ENCODE measurements around the gene HNRNPF. TPM values are rescaled to one million over a fixed set of nuclear protein-coding genes. Genes with fewer than 3 reads are reported as not detected.
A peak's percentile ranks its signal among the peaks of the same experiment; 100 is the strongest.
"Not testable (repeated sequence)": the region's sequence is repeated elsewhere in the genome, so short reads cannot be mapped to it uniquely, and the experiment has no call there.

The HNRNPF gene
- total and polyA plus RNA-seq, 5 donors from 2014 or later = 143 to 350 (median 316) TPM

DNA sequence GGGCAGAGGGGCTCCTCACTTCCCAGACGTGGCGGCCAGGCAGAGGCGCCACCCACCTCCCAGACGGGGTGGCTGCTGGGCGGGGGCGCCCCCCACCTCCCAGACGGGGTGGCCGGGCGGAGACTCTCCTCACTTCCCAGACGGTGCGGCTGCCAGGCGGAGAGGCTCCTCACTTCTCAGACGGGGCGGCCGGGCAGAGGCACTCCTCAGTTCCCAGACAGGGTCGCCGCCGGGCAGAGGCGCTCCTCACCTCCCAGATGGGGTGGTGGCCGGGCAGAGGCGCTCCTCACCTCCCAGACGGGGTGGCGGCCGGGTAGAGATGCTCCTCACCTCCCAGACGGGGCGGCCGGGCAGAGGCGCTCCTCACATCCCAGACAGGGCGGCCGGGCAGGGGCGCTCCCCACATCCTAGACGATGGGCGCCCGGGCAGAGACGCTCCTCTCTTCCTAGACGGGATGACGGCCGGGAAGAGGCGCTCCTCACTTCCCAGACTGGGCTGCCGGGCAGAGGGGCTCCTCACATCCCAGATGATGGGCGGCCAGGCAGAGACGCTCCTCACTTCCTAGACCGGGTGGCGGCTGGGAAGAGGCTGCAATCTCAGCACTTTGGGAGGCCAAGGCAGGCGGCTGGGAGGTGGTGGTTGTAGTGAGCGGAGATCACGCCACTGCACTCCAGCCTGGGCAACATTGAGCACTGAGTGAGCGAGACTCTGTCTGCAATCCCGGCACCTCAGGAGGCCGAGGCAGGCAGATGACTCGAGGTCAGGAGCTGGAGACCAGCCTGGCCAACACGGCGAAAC, 37.4 kb upstream of the HNRNPF start:
- H3K4me3 Mint-ChIP-seq, H3K9me3 Mint-ChIP-seq: not testable (repeated sequence)

DNA sequence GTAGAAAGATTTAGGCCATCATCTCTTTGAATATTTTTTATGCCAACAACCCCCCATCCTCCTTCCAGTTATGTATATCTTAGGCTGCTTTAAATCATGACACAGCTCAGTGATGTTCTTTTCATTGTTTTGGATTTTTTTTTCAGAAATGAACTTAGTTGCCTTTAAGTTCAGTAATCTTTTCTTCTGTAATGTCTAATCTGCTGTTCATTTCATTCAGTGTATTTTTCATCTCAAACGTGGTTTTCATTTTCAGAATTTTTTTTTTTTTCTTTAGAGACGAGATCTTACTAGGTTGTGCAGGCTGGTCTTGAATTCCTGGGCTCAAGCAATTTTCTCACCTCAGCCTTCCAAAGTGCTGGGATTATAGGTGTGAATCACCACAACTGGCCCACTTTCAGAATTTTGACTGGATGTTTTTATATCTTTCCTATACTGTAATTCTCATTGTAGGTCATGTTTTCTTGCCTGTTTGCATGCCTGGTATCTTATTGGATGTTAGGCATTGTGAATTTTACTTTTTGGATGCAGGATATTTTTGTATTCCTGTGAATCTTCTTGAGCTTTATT, 36.0 kb upstream of the HNRNPF start:
- H3K27me3 ChIP-seq (ENCODE audit: control insufficient read depth, insufficient read depth, low read length) = no peaks in the 10 kb centered on the region
- Mint-ChIP-seq H3K4me3 (peak overlapping the region in 1 of 4 donors; percentile 38), H3K9me3 (peaks cover 0 to 6% (median 0%) of the 10 kb centered on the region in 7 donors), H3K4me1 (peaks cover 0 to 6% (median 0%) of the 10 kb centered on the region in 4 donors), H3K36me3 (peaks cover 7% of the 10 kb centered on the region), H3K27ac (no peak overlapping the region), H3K27me3 (no peaks in the 10 kb centered on the region)
- H3K4me1 ChIP-seq (ENCODE audit: control insufficient read depth, insufficient read depth, low read length, poor library complexity, severe bottlenecking) = no peaks in the 10 kb centered on the region
- H3K27ac ChIP-seq (ENCODE audit: insufficient read depth, low read length, poor library complexity, severe bottlenecking) = no peak overlapping the region
- no peaks in the 10 kb centered on the region for H3K9me3 ChIP-seq (ENCODE audit: control insufficient read depth in 2 of 2, low read length in 2 of 2)
- H3K4me3 ChIP-seq (ENCODE audit: low read depth, low read length) = no peak overlapping the region
- DNase-seq = no peak
- no peak for ATAC-seq (ENCODE audit: low read depth in 2 of 2)
- H3K36me3 ChIP-seq (ENCODE audit: control insufficient read depth, insufficient read depth, low read length) = no peaks in the 10 kb centered on the region

More for the DNA sequence above, 37.4 kb upstream of the HNRNPF start:
- H3K4me1 ChIP-seq (ENCODE audit: control insufficient read depth, insufficient read depth, low read length, poor library complexity, severe bottlenecking); H3K4me1 Mint-ChIP-seq; H3K36me3 ChIP-seq (ENCODE audit: control insufficient read depth, insufficient read depth, low read length); H3K27me3 Mint-ChIP-seq; H3K27ac ChIP-seq (ENCODE audit: insufficient read depth, low read length, poor library complexity, severe bottlenecking); DNase-seq; ATAC-seq (ENCODE audit: low read depth in 2 of 2); H3K9me3 ChIP-seq (ENCODE audit: control insufficient read depth in 2 of 2, low read length in 2 of 2); H3K27me3 ChIP-seq (ENCODE audit: control insufficient read depth, insufficient read depth, low read length); H3K4me3 ChIP-seq (ENCODE audit: low read depth, low read length); H3K36me3 Mint-ChIP-seq: not testable (repeated sequence)
- peak overlapping the region in 1 of 3 donors; percentile 20 for H3K27ac Mint-ChIP-seq

DNA sequence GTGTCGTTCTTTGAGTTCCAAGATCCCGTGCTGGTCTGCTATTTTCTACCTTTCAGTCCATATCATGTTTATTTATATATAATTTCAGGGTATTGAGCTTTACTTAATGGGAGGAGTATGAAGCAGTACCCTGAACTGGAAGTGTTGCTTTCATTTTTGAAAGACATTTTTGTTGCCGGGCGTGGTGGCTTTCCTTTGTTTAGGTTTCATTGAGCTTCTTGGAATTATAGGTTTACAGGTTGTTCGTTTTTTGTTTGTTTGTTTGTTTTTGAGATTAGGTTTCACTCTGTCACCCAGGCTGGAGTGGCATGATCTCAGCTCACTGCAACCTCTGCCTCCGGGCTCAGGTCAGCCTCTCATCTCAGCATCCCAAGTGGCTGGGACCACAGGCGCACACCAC, 35.3 kb upstream of the HNRNPF start:
- Mint-ChIP-seq H3K27ac (no peak overlapping the region), H3K4me3 (no peak overlapping the region), H3K4me1 (peaks cover 0 to 12% (median 0%) of the 10 kb centered on the region in 4 donors)

DNA sequence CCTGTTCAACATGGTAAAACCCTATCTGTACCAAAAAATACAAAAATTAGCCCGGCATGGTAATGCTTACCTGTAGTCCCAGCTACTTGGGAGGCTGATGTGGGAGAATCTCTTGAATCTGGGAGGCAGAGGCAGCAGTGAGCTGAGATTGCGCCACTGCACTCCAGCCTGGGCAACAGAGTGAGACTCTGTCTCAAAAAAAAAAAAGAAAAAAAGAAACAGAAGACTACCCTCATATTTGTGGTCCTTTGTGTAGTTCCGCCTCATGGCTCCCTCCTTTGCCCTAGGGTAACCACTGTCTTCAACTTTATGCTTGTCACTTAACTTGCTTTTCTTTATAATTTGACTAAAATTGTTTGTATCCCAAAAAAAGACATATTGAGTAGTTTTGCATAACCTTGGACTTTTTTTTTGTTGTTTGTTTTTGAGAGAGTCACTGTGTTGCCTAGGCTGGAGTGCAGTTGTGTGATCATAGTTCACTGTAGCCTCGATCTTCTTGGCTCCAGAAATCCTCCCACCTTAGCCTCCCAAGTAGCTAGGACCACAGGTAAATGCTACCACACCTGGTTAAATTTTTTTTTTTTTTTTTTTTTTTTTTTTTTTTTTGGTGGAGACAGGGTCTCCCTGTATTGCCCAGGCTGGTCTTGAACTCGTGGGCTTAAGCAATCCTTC, 31.6 kb upstream of the HNRNPF start:
- H3K4me3 Mint-ChIP-seq = no peak overlapping the region
- no peak for DNase-seq
- Histone ChIP-seq H3K36me3 (ENCODE audit: control insufficient read depth, insufficient read depth, low read length) (no peaks in the 10 kb centered on the region), H3K27ac (ENCODE audit: insufficient read depth, low read length, poor library complexity, severe bottlenecking) (no peak overlapping the region), H3K4me1 (ENCODE audit: control insufficient read depth, insufficient read depth, low read length, poor library complexity, severe bottlenecking) (peaks cover 14% of the 10 kb centered on the region), H3K9me3 (ENCODE audit: control insufficient read depth in 2 of 2, low read length in 2 of 2) (no peaks in the 10 kb centered on the region), H3K27me3 (ENCODE audit: control insufficient read depth, insufficient read depth, low read length) (no peaks in the 10 kb centered on the region), H3K4me3 (ENCODE audit: low read depth, low read length) (no peak overlapping the region)
- peaks cover 8 to 21% (median 11%) of the 10 kb centered on the region in 4 donors for H3K4me1 Mint-ChIP-seq
- no peaks in the 10 kb centered on the region for H3K27me3 Mint-ChIP-seq
- H3K36me3 Mint-ChIP-seq = peaks cover 3% of the 10 kb centered on the region
- no peak overlapping the region for H3K27ac Mint-ChIP-seq
- H3K9me3 Mint-ChIP-seq = peaks cover 0 to 6% (median 0%) of the 10 kb centered on the region in 7 donors
- ATAC-seq (ENCODE audit: low read depth in 2 of 2) = no peak

More for the DNA sequence above, 35.3 kb upstream of the HNRNPF start:
- Histone ChIP-seq H3K4me3 (ENCODE audit: low read depth, low read length) (no peak overlapping the region), H3K4me1 (ENCODE audit: control insufficient read depth, insufficient read depth, low read length, poor library complexity, severe bottlenecking) (no peaks in the 10 kb centered on the region), H3K36me3 (ENCODE audit: control insufficient read depth, insufficient read depth, low read length) (no peaks in the 10 kb centered on the region), H3K27ac (ENCODE audit: insufficient read depth, low read length, poor library complexity, severe bottlenecking) (no peak overlapping the region), H3K9me3 (ENCODE audit: control insufficient read depth in 2 of 2, low read length in 2 of 2) (no peaks in the 10 kb centered on the region), H3K27me3 (ENCODE audit: control insufficient read depth, insufficient read depth, low read length) (no peaks in the 10 kb centered on the region)
- Mint-ChIP-seq H3K27me3 (no peaks in the 10 kb centered on the region), H3K36me3 (peaks cover 7% of the 10 kb centered on the region), H3K9me3 (peaks cover 0 to 6% (median 0%) of the 10 kb centered on the region in 7 donors)
- DNase-seq (peak in 1 of 3 donors; percentile 40), ATAC-seq (ENCODE audit: low read depth in 2 of 2) (no peak)

DNA sequence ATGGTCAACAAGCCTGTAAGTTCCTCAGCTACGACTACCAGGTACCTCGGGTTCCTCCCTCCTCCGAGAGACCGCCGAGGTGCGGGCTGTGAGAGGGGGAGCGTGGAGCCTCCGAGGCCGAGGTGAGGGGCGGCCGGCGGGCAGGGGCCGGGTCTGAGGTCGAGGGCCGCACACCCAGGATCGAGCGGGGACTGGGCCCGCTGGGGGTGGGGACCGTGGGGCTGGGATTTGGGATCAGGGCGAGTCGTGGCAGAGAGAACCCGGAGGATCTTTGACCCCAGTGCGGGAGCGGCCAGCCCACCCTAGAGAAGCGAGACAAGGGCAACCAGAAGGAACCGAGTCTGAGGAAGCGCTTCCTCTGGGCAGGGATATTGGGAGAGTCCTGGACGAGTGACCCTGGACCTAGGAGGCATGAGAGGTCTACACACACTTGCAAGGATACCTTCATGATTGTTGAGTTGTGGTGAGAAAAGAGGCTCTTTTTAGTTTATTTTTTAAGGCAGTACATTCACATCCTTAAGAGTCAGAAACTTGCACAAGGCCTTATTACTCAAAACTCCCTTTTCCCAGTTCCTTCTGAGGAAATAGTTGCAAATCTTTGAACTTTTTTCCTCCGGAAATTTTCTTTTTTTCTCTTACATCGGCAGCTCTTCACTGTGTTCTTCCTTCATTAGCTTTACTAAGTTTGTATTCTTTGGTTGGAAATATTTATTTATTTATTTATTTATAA, 28.3 kb upstream of the HNRNPF start:
- Histone ChIP-seq H3K27me3 (ENCODE audit: control insufficient read depth, insufficient read depth, low read length) (no peaks in the 10 kb centered on the region), H3K27ac (ENCODE audit: insufficient read depth, low read length, poor library complexity, severe bottlenecking) (peak overlapping the region; percentile 93), H3K4me3 (ENCODE audit: low read depth, low read length) (peak overlapping the region; percentile 68), H3K9me3 (ENCODE audit: control insufficient read depth in 2 of 2, low read length in 2 of 2) (no peaks in the 10 kb centered on the region), H3K36me3 (ENCODE audit: control insufficient read depth, insufficient read depth, low read length) (no peaks in the 10 kb centered on the region), H3K4me1 (ENCODE audit: control insufficient read depth, insufficient read depth, low read length, poor library complexity, severe bottlenecking) (peaks cover 18% of the 10 kb centered on the region)
- H3K4me1 Mint-ChIP-seq = peaks cover 8 to 29% (median 11%) of the 10 kb centered on the region in 4 donors
- ATAC-seq (ENCODE audit: low read depth in 2 of 2) (no peak), DNase-seq (no peak)
- no peaks in the 10 kb centered on the region for H3K27me3 Mint-ChIP-seq
- peak overlapping the region; percentile 94 to 100 (median 96) for H3K4me3 Mint-ChIP-seq
- H3K9me3 Mint-ChIP-seq = no peaks in the 10 kb centered on the region
- peak overlapping the region; percentile 60 to 99 (median 91) for H3K27ac Mint-ChIP-seq
- no peaks in the 10 kb centered on the region for H3K36me3 Mint-ChIP-seq

DNA sequence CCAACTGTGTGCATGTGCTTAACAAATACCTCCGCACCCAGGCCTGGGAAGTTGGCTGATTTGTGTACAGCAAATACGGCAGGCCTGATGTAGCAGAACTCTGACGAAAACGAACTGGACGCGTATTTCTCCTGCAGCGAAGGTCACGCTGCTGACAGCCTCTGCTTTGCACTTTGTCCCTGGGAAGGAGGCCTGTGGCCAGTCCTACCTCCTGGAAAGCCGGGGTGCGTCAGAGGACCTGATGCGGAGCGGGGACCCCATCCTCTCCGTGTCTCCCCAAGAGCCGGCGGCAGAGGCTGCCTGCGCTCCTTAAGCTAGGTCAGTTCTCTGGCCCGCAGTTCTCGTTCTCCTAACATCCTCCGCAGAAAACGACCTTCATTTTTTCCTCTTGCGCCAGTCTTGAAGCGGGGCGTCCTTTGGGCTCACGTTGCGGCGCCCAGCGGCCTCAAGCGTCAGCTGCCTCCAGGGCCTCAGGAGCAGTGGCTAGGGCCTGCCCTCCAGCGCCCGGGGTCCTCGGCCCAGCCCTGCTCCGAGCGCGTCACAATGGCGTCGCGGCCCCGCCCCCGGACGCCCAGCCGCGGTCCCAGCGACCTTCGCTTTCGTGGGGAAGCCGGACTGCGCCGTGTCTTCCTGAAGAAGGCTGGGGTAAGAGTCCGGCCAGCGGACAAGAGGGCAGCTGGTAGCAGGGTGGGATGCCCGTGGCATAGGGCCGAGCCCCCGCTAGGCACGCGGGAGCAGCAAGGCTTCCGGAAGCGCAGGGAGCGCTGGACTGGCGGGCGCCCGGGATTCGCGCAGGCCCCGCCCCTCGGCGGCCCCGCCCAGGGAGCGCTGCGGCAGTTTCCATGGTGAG, 27.5 kb upstream of the HNRNPF start, which contains the start of gene ZNF487:
ZNF487 (plus strand) TSS at position 821 of the 850 bp plus-strand sequence. CDS start 38,703 bp downstream, outside the sequence.
- no peaks in the 10 kb centered on the region for H3K36me3 Mint-ChIP-seq
- Histone ChIP-seq H3K9me3 (ENCODE audit: control insufficient read depth in 2 of 2, low read length in 2 of 2) (no peaks in the 10 kb centered on the region), H3K4me3 (ENCODE audit: low read depth, low read length) (peak within 1 kb of the TSS; percentile 91), H3K36me3 (ENCODE audit: control insufficient read depth, insufficient read depth, low read length) (no peaks in the 10 kb centered on the region), H3K4me1 (ENCODE audit: control insufficient read depth, insufficient read depth, low read length, poor library complexity, severe bottlenecking) (peaks cover 18% of the 10 kb centered on the region), H3K27ac (ENCODE audit: insufficient read depth, low read length, poor library complexity, severe bottlenecking) (peak within 1 kb of the TSS; percentile 93), H3K27me3 (ENCODE audit: control insufficient read depth, insufficient read depth, low read length) (no peaks in the 10 kb centered on the region)
- ATAC-seq (ENCODE audit: low read depth in 2 of 2) = peak; percentile 92 to 93
- H3K4me3 Mint-ChIP-seq = peak within 1 kb of the TSS; percentile 94 to 100 (median 96)
- H3K27me3 Mint-ChIP-seq = no peaks in the 10 kb centered on the region
- peak; percentile 84 to 93 (median 92) for DNase-seq
- H3K27ac Mint-ChIP-seq = peak within 1 kb of the TSS; percentile 93 to 99 (median 99)
- H3K9me3 Mint-ChIP-seq = no peaks in the 10 kb centered on the region
- H3K4me1 Mint-ChIP-seq = peaks cover 8 to 29% (median 11%) of the 10 kb centered on the region in 4 donors

Data from CD4-positive, CD25-positive, alpha-beta regulatory T cell (primary cell).